HG03457 (cell line): Measurements from ENCODE around the gene ARHGEF6.

Experiments used
- ATAC-seq: cut with Tn5 transposase; IDR thresholded peaks from one replicate; pipeline ENCODE4 v1.9.1; 2021; ENCODE audit warnings: moderate number of reproducible peaks; ENCODE audit not compliant: unreplicated experiment

ARHGEF6 gene

GRCh38 chrX:136747003-136747986 is 33.4 kb downstream of the ARHGEF6 start:
- no peak for ATAC-seq

GRCh38 chrX:136745215-136746173 is 35.2 kb downstream of the ARHGEF6 start:
- ATAC-seq = no peak

GRCh38 chrX:136742721-136743379 is 37.9 kb downstream of the ARHGEF6 start:
- ATAC-seq = no peak

DNA sequence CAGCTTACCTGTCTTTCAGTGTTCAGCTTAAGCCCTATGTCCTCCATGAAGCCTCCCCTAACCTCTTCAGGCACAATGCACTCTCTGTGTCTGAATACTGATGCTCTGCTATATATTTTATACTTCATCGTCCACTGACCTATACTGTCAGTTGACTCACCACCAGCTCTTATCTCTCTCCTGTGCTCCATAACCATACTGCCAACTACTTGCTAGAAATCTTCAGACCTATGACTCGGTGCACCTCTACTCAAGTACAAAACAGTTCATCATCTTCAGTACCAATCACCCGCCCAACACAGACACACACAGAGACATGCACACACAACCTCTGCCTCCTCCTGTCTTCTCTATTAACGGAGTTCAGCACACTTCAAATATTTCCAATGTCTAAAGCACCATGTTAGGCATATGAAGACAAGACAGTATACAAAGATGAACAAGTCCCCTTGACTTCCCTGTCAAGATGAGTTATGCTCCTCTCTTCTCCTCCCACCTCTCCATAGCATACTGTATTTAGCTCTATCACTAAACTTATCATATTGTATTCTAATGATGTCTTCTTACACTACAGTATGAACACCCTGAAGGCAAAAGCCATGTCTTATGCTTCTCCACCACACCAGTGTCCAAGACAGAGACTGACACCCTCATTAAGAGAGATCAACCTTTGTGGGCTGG is 42.5 kb downstream of the ARHGEF6 start:
- no peak for ATAC-seq

- no peak for ATAC-seq
Observed at GRCh38 chrX:136736690-136737089, 44.0 kb downstream of the ARHGEF6 start.

GRCh38 chrX:136735601-136736000 is 45.1 kb downstream of the ARHGEF6 start:
- ATAC-seq = no peak

DNA sequence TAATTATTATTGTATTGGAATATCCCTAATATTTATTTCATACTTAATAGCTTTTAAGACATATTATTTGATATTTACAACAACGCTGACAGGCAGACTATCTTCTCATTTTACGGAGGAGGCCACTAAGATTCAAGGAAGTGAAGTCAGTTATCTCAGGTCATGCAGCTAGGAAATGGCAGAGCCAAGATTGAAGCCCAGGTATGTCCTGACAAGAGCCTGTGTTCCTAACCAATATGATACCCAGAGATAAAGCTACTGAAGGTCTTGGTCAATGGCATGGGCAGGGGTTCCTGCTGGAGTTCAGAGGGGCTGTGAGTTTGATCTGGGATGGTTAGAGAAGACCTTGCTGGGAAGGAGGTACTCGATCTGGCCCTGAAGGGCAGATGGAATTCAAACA is 47.1 kb downstream of the ARHGEF6 start:
- no peak for ATAC-seq

- ATAC-seq = no peak
Observed at GRCh38 chrX:136731798-136732197, 48.9 kb downstream of the ARHGEF6 start.

DNA sequence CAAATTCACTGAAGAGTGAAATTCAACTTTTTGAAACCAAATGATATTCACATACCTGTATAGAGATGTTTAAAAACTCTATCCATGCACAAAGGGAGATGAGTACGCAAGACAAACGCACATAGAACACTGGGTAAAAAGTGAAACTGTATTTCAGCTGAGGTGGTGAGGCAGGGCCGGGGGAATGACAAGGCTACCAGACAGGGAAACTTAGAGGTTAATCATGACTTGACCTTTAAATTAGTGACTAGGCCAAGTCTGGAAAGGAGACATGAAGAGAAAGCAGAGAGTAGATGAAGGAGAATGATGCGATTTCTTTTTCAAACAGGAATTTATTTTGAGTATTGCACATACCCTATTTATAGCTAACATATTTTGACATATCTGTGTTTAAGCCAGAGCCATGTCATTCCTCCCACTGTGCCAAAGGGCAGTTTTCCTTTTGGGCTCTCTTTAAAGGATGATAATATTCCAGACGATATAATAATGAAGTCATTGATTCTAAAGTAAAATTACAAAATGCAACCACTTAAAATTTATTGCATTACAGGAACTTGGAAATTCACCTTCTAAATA is 49.4 kb downstream of the ARHGEF6 start:
- no peak for ATAC-seq

DNA sequence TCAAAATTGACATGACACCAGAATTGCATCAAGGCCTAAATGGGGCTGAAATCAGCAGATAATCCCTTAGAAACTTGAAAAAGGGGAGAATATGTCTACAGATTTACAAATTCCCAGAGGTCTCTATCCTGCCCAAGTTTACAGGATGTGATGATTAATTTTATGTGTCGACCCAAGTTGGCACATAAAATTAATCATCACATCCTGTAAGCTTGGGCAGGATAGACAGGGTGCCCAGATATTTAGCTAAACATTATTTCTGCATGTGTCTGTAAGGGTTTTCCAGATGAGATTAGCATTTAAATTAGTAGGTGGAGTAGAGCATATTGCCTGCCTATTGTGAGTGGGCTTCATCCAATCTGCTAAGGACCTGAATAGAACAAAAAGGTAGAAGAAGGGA is 52.3 kb downstream of the ARHGEF6 start:
- no peak for ATAC-seq

GRCh38 chrX:136725441-136726104 is 55.2 kb downstream of the ARHGEF6 start:
- no peak for ATAC-seq

- ATAC-seq = no peak
Observed at GRCh38 chrX:136718091-136718490, 62.6 kb downstream of the ARHGEF6 start.

DNA sequence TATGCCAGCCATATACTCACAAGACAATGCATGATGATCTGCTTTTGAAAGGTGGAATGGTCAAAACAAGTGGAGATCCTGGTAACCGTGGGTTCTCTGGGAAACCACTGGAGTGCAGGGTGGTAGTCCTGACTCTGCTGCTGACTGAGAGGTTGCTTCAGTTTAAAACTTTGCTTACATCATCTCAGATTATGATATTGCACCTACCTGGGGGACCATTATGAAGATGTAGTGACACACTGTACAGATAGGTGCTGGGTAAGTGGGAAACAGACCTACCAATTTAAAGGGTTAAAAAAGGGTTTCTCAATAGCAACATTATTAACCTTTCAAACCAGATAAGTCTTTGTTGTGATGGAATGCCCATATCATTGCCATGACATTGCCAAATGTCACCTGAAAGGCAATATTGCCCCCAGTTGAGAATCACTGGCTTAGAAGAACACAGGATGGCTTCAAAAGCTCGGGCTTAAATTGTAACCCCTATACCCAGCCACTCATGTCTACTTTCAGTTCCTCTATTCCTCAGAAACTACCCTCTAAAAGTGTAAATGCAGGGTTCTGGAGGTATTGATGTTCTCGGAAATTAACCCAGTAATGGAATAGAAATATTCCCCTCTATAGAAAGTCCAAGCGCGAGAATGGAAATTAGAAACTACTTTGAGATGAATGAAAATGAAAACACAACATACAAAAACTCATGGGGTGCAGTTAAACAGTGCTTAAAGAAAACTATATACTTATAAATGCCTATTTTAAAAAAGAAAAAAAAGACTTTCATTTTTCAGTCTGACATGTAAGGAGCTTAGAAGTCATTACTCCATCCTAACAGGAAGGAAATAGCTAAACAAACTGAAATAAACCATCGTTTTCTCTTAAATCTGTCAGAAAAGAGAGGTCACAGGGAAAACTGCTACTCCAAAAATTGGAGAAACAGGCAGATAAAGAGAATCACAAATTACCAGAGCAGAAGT is 65.8 kb downstream of the ARHGEF6 start:
- peak; percentile 75 for ATAC-seq

- ATAC-seq = no peak
Observed at GRCh38 chrX:136712650-136713310, 68.0 kb downstream of the ARHGEF6 start.

GRCh38 chrX:136711147-136711546 is 69.6 kb downstream of the ARHGEF6 start:
- no peak for ATAC-seq

DNA sequence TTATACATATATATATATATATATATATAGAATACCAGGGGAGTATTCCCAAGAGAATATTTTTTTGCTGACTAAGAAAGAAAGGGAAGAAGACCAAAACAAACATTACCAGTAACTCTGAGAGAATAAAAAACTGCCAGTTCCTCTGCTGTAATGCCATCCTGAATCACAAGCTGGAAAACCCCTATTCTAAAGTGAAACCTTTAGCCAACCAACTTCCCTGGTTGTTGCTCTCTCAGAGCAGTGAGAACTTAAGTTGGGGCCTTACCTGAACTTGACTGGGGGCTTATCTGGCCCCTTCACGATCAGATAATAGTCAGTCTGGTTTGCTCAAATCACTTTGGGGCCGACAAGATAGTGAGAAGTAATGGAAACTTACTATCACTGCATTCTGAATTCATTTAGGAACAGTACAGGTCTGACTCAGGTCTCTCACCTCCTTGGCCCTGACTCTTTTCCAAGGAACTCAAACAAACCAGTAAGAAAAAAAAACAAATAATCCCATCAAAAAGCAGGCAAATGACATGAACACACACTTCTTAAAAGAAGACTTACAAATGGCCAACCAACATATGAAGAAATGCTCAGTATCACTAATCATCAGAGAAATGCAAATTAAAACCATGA is 70.3 kb downstream of the ARHGEF6 start:
- ATAC-seq = peak; percentile 45

- ATAC-seq = no peak
Observed at GRCh38 chrX:136708348-136708747, 72.4 kb downstream of the ARHGEF6 start.
